GM19240 (cell line): ENCODE results near the gene ACP5.
A peak's percentile ranks its signal among the peaks of the same experiment; 100 is the strongest.
"Not testable (repeated sequence)": the region's sequence is repeated elsewhere in the genome, so short reads cannot be mapped to it uniquely, and the experiment has no call there.

Experiments
- DNase-seq: peaks from one replicate; pipeline ENCODE4 v3.0.0; 2011; ENCODE audit warnings: low spot score; ENCODE audit not compliant: insufficient read length

Gene ACP5

DNA sequence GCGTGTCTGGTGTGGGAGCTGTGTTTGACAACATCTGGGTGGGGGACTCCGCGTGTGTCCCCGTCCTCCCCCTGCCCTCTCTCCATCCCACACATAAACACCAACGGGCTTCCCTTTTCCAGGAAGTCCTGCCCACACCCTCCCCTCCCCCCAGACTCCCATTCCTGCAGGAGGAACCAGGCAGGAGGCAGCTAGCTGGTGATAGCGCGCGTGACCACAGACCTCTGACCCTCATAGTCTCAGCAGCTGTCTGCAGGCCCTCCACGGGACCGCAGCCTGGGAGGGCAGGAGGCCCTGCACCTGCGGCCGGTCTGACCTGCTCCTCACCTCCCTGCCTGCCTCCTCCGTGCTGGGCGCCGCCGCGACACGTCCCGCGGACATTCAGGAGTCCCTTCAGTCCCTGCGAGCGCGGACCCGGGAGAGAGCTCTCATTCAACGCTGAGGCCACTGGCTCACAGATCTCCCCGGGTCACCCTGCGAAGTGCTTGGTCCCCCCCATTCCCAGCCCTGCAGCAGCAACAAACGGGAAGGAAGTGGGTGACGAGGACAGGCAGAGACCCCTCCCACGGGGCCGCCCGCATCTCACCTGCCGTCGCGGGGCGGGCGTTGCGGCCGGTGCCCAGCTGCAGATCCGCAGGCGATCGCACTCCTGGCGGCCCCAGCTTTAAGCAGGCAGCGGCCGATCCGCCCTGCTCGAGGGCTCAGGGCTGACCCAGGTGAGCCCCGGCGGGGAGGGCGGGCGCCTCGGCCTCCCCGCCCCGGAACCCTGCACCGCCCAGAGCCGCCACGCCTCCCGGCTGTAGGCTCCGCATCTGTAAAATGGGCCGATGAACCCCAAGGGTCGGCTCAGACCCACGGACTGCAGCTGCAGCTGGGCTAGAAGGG is 1.1 kb upstream of the ACP5 start:
- DNase-seq: no peak

DNA sequence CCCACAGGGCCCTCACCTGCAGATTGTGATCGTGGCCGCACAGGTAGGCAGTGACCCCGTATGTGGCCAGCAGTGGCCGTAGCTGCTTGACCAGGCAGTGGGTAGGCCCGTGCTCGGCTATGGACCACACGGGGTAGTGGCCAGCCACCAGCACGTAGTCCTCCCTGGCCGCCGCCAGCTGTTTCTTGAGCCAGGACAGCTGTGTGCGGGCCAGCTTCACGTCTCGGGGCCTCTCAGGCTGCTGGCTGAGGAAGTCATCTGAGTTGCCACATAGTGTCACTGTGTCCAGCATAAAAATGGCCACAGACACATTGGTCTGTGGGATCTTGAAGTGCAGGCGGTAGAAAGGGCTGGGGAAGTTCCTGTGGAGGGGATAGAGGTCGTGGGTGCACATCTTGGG is 1.2 kb downstream of the ACP5 start:
- DNase-seq: no peak

DNA sequence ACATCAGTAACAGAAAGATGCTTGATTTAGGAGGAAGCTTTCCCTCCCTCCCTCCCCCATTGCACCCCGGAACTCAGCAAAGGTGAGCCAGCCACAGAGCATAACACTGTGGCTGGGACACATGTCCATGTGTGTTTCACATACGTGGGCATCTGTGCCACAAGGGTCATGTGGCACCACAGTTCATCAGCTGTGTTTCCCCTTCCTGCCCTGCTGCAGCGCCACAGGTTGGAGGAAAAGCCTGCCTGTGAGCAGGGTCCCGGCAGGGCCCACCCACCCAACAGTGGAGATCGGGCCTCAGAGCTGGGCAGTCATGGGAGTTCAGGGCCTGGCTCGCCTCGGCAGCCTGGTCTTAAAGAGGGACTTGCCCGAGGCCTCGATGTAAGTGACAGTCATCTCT is 2.8 kb downstream of the ACP5 start:
- no peak for DNase-seq

DNA sequence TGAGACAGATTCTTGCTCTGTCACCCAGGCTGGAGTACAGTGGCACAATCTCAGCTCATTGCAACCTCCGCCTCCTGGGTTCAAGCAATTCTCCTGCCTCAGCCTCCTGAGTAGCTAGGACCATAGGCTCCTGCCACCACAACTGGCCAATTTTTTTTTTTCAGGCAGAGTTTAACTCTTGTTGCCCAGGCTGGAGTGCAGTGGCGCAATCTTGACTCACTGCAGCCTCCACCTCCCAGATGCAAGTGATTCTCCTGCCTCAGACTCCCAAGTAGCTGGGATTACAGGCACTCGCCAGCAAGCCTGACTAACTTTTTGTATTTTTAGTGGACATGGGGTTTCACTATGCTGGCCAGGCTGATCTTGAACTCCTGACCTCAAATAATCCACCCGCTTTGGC is 3.7 kb downstream of the ACP5 start:
- not testable (repeated sequence) for DNase-seq

DNA sequence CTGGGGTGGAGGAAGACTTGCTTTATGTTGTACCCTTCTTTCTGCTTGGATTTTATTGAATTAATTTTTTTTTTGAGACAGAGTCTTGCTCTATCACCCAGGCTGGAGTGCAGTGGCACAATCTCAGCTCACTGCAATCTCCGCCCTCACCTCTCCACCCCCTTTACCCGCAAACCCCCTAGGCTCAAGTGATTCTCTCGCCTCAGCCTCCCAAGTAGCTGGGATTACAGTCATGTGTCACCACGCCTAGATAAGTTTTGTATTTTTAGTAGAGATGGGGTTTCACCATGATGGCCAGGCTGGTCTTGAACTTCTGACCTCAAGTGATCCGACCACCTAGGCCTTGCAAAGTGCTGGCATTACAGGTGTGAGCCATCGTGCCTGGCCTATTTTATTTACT is 4.1 kb downstream of the ACP5 start:
- DNase-seq: not testable (repeated sequence)

DNA sequence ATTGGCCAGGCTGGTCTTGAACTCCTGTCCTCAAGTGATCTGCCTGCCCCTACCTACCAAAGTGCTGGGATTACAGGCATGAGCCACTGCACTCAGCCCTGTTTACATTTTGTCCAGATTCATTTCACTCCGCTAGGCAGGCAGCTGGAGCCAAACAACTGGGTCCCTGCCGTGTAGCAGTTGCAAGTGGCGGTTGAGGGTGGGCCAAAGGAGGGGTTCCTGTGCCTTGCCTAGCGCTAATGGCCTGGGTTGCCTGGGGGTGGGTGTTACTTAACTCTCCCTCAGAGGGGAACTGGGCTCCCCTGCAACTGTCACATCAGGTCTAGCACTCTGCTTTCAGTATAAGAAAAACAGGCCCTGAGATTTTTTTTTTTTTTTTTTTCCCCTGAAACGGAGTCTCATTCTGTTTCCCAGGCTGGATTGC is 7.4 kb downstream of the ACP5 start:
- DNase-seq: no peak

DNA sequence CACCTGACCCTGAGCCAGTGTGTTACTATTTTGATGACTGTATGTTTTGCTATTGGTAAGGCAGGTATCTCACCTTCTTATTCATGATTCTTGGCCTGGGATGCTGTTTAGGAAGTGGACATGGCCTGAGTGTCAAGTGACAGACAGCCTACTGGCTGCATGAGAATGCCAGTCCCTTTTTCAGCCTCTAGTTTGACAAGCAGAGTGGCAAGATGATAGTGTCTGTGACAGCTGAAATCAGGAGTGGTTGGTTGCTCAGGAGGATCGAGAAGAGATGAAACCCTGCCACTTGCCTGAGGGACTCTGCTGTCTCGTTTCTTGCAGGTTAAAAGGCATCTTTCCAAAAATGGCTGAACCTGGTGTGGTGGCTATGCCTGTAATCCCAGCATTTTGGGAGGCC is 11.3 kb downstream of the ACP5 start:
- no peak for DNase-seq

DNA sequence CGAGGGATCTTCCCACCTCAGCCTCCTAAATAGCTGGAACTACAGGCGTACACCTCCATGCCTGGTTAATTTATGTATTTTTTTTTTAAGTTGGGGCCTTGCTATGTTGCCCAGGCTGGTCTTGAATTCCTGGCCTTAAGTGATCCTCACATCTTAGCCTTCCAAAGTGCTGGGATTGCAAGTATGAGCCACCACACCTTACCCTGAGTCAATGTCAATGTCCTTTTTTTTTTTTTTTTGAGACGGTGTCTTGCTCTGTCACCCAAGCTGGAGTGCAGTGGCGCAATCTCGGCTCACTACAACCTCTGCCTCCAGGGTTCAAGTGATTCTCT is 11.8 kb downstream of the ACP5 start:
- not testable (repeated sequence) for DNase-seq

DNA sequence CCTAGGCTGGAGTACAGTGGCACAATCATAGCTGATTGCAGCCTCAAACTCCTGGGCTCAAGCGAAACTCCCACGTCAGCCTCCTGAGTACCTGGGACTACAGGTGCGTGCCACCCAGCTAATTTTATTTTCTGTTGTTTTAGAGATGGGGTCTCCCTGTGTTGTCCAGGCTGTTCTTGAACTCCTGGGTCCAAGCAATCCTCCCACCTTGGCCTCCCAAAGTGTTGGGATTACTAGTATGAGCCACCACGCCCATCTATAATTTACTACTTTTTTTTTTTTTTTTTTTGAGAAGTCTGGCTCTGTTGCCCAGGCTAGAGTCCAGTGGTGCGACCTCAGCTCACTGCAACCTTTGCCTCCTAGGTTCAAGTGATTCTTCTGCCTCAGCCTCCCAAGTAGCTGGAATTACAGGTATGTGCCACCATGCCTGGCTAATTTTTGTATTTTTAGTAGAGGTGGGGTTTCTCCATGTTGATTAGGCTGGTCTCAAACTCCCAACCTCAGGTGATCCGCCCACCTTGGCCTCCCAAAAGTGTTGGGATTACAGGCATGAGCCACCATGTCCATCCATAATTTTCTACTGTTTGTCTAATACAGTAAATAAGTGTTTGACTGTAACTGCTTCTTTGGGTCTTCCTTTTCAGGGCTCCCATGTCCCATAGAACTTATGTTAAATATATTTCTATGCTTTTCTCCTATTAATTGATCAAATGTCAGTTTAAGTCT is 13.2 kb downstream of the ACP5 start:
- DNase-seq: not testable (repeated sequence)

DNA sequence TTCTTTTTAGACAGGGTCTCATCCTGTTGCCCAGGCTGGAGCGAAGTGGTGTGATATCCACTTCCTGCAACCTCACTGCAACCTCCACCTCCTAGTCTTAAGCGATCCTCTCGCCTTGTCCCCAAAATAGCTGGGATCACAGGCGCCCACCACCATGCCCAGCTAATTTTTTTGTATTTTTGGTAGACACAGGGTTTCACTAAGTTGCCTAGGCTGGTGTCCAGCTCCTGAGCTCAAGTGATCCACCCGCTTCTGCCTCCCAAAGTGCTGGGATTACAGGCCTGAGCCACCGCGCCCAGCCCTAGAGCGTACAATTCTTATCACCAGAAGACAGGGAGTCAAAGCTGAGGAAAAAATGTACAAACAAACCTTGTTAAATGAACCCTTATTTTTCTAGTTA is 13.9 kb downstream of the ACP5 start:
- DNase-seq: no peak

DNA sequence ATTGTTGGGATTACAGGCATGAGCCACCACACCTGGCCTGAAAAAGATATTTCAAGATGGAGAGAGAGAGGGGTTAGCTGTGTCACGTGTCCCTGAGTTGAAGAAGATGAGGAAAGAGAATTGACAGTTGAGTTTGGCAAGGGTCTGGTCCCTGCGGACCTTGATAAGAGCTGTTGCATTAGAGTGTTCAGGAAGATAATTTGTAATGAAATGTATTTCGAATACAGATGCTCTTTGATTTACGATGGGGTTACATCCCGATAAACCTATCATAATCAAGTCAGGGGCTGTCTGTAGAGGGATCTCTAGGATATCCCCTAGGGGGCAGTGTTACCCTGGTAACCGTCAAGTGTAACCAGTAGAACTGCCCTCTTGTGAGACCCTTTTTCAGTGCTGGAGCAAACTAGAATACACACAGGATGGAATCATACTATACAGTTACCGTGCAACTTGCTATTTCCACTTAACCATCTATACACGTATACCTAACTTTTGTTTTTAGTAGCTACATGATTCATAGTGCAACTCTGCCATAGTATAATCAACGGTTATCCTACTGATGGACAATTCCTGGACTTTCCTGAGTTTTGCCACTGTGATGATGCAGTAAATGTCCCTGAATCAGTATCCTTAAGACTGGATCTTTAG is 16.9 kb downstream of the ACP5 start:
- peak; percentile 45 for DNase-seq

DNA sequence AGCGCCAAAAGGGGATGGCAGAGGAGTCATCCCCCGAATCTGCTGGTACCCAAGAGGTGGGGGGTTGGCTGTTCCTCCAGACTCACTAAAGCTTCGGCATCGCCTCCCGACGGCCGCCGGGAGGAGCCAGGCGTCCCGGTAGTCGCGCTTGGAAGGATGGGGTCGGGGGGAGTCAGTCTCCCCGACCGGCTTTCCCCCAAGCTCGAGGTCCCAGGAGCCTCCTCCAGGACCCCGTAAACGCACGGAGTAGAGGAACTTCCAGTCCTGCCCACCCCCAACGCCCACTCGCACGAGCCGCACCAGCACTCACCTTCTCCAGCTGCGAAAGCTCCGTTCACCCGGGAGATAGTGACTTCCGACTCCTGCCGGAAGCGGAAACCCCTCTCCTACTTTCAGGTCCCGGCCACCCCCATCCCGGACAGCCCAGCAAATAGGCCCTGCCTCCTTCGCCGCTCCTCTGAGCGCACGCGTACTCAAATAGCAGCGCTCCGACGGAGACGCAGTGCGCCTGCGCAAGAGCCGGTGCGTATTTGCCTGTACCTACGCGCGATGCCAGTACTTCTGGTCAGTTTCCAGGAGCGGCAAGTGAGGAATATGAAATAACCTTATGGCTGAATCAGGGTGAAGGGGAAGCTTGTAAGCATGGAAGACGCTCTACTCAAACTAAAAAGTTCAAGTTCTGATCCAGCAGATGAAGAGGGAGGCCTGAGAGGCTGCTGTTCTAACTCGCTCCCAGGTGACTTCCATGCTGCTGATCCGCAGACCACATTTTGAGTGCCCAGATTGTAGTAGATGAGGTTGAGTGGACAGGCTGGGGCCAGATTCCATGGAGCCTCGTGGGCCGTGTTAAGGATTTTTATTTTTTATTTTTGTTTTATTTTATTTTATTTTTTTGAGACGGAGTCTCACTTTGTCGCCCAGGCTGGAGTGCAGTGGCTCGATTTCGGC is 18.3 kb downstream of the ACP5 start, which contains the start of gene ELOF1:
Gene ELOF1 (minus strand): TSS at position 350 of the 948 bp plus-strand sequence. CDS start 4,883 bp downstream, outside the sequence.
- DNase-seq: peak; percentile 97

DNA sequence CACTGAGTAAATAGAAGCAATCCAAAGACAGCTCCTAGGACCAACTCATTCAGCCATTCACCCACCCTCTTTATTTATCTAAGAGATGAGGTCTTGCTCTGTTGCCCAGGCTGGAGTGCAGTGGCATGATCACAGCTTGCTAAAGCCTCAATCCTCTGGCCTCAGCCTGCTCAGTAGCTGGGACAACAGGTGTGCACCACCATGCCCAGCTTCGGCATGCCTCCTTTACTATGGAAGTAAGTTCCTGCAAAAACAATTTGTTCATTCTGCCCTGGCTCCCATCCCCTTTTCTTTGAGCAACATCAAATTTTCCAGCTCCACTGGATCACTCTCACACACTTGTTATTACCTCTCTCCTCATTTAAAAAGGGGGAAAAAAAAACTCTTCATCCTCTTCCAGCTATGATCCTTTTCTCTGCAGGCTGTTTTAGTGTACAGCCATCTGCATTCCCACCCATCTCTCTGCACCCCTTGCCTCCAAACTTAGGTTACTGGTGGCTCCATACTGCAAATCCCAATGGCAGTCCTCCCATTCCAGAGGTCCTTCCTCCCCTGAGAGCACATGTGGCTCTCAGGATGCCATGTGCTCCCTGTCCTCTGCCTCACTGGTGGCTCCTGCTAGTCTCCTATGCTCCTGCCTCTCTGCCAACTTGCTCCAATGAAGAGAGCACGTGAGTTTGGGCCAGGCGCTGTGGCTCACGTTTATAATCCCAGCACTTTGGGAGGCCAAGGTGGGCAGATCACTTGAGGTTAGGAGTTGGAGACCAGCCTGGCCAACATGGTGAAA is 20.6 kb downstream of the ACP5 start:
- DNase-seq: no peak

DNA sequence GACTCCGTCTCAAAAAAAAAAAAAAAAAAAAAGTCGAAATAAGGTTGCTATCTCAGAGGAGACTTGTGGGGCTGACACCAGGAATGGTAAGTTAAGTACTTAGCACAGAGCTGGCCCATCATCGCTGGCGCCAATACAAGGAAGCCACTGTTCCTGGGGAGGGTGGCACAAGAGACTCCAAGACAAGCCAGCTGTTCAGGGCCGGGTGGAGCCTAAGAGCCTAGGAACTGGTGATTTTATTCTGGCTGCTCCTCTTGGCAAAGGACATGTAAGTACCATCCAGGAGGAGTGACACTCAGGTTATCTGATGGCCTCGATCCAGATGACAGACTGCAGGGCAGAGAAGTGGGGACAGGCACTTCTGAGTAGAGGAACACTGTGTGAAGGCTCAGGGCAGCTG is 22.2 kb downstream of the ACP5 start:
- no peak for DNase-seq

DNA sequence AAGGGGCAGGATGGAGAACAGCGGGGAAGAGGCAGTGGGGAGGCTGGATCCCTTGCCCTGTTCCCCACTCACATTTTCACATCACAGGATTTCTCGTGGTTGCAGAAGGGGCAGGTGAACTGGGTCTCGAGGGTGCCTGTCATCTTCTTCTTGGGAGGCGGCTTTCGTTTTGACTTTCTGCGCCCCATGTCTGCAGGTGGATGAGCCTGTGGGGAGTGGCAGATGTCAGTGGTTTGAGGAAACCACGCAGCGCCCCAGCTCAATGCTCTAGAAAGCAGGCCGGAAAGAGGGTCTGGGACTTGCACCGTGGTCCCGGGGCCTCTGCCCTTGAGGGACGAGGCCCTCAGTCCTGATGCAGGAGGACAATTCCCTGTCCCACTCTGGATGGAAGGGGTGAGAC is 23.3 kb downstream of the ACP5 start:
- no peak for DNase-seq

DNA sequence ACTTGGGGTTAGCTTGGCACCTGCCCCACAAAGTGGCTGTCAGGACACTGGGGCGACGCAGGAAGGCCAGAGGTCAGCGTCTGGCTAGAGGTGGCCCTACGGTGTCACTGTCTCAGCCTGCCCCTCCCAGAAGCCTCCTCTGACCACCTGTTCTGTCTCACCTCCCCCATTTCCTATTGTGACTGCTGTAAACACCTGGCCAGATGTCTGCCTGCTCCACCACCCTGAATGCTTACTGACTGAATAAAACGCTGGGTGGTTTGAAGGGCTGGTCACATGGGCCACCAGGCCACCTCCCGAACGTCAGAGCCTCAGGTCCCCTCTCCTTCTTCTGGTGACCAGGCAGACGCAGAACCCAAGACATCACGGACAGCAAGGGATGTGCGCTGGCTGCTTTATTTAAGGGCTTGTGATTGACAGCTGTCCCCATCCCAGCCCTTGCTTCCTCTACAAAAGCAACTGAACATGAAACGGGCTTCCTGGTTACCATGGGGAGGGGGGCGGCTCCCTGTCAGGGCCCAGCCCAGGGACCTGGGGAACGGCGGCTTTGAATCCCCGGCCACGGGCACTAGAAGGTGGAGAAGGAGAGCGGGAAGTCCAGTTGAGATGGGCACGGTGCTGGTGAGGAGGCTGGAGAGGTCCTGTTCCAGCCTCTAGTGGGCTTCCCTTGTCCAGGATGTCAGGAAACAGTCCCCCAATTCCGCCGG is 24.6 kb downstream of the ACP5 start:
- DNase-seq: no peak

DNA sequence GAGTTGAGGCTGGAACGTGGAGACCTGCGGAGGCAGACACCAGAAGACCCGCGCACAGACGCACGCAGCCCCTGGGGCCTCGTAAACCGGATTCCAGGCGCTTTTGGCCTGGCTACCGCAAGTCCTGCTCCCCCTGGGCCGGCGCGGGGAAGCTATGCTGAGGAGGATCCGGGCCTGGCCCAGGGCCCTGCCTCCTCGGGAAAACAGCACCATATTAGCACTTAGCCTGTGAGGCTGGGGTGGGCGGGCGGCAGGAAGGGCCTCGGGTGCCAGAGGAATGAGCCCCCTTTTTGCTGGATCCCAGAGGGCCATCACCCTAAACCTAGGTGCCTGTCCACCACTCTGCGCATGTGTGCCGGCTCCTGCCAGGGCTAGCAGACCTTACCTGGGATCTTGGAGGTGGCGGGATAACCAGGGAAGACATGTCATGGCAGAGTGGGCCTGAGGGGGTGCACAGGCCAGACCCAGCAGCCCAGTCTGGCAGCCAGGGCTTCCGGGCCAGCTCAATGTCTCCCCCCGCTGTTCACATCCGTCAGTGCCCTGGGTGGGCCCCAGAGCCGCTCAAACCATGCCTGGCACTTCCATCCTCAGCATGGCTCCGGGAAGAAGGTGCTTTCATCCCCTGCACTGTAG is 25.7 kb downstream of the ACP5 start:
- no peak for DNase-seq

DNA sequence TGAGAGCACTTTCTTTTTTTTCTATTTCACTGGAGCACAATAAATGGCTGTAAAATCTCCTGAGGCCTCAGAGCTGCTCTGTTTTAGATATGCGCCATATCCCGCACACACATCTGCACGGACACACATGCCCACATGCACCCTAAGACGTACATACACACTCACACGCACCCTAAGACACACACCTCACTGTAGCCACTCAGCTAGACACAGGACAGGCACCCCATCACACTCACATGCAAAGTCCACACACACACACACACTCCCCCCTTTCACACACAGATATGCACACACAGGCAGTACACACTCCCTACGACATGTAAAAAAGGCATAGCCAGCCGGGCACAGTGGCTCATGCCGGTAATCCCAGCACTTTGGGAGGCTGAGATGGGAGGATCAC is 27.2 kb downstream of the ACP5 start:
- no peak for DNase-seq

DNA sequence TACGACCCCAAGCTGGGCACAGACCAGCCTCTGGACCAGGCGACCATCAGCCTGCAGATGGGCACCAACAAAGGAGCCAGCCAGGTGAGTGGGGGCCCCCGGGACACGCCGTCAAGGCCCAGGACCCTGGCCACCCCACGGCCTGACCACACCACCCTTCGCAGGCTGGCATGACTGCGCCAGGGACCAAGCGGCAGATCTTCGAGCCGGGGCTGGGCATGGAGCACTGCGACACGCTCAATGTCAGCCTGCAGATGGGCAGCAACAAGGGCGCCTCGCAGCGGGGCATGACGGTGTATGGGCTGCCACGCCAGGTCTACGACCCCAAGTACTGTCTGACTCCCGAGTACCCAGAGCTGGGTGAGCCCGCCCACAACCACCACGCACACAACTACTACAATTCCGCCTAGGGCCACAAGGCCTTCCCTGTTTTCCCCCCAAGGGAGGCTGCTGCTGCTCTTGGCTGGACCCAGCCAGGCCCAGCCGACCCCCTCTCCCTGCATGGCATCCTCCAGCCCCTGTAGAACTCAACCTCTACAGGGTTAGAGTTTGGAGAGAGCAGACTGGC is 28.0 kb downstream of the ACP5 start:
- DNase-seq: no peak
